CD14-positive monocyte (primary cell): ENCODE measurements around the gene ATOH8. TPM values are rescaled to one million over a fixed set of nuclear protein-coding genes. Genes with fewer than 3 reads are reported as not detected.

Experiments
- DNase-seq, 3 donors: peaks; one replicate each; pipeline ENCODE4 v3.0.0-alpha.2; 2011 to 2022
- H2AFZ ChIP-seq: 2 replicates; pipeline ENCODE4 v1.6.0; 2012; ENCODE audit warnings: mild to moderate bottlenecking, low read depth, low read length, inconsistent platforms; ENCODE audit not compliant: insufficient read depth, poor library complexity, severe bottlenecking
- H3K27ac ChIP-seq, 2 donors: 1 replicate in 1 of 2; 2 replicates in 1 of 2; pipeline ENCODE4 v1.5.1; 2012 to 2013; ENCODE audit warnings: low read length in 2 of 2, control low read depth in 1 of 2, inconsistent platforms in 1 of 2, low read depth in 1 of 2, mild to moderate bottlenecking in 1 of 2
- H3K27me3 ChIP-seq, 2 donors: one replicate each; pipeline versions ENCODE4 v1.6.0 to v1.6.1; 2011 to 2013; ENCODE audit warnings: low read length in 2 of 2; ENCODE audit not compliant: control insufficient read depth in 2 of 2, insufficient read depth in 2 of 2
- H3K36me3 ChIP-seq, 2 donors: replicated peaks in 1 of 2; 1 replicate in 1 of 2; 2 replicates in 1 of 2; pipeline versions ENCODE4 v1.5.1 to v1.6.1; 2012 to 2013; ENCODE audit warnings: low read length in 2 of 2, control low read depth in 1 of 2, inconsistent platforms in 1 of 2, mild to moderate bottlenecking in 1 of 2; ENCODE audit not compliant: insufficient read depth in 2 of 2, control insufficient read depth in 1 of 2
- H3K4me1 ChIP-seq, 2 donors: 1 replicate in 1 of 2; 2 replicates in 1 of 2; pipeline versions ENCODE4 v1.5.1 to v1.6.1; 2012 to 2013; ENCODE audit warnings: low read length in 2 of 2, control low read depth in 1 of 2, inconsistent platforms in 1 of 2, mild to moderate bottlenecking in 1 of 2, moderate library complexity in 1 of 2; ENCODE audit not compliant: insufficient read depth in 2 of 2, control insufficient read depth in 1 of 2
- H3K4me2 ChIP-seq: replicated peaks from 2 replicates; pipeline ENCODE3; 2012; ENCODE audit warnings: low read length, moderate library complexity, mild to moderate bottlenecking; ENCODE audit not compliant: poor library complexity, severe bottlenecking; ENCODE audit errors: extremely low read depth
- H3K4me3 ChIP-seq, 3 experiments: fragments of 200-600 bp in 1 of 3; sonication (generic) in 1 of 3; replicated peaks in 1 of 3; 1 replicate in 2 of 3; 2 replicates in 1 of 3; pipeline ENCODE4 v1.5.1; 2011 to 2013; ENCODE audit warnings: low read length in 3 of 3, mild to moderate bottlenecking in 3 of 3, control low read depth in 2 of 3, low read depth in 2 of 3, inconsistent platforms in 1 of 3, moderate library complexity in 1 of 3
- H3K79me2 ChIP-seq: 2 replicates; pipeline ENCODE4 v1.6.0; 2012; ENCODE audit warnings: mild to moderate bottlenecking, control low read depth, inconsistent platforms, low read length, moderate library complexity; ENCODE audit not compliant: insufficient read depth
- H3K9ac ChIP-seq: 2 replicates; pipeline ENCODE4 v1.6.0; 2017; ENCODE audit warnings: low read length, mild to moderate bottlenecking; ENCODE audit not compliant: insufficient read depth, poor library complexity, severe bottlenecking
- H3K9me3 ChIP-seq, 2 donors: replicated peaks in 1 of 2; 1 replicate in 1 of 2; 2 replicates in 1 of 2; pipeline versions ENCODE4 v1.5.1 to v1.6.1; 2012 to 2013; ENCODE audit warnings: low read length in 2 of 2, control low read depth in 1 of 2; ENCODE audit not compliant: control insufficient read depth in 1 of 2, insufficient read depth in 1 of 2
- H4K20me1 ChIP-seq: 2 replicates; pipeline ENCODE4 v1.6.0; 2012; ENCODE audit warnings: mild to moderate bottlenecking, low read length, control low read depth, moderate library complexity; ENCODE audit not compliant: insufficient read depth
- H3K27ac Mint-ChIP-seq, 7 donors: one replicate each; pipeline ENCODE4 v1.8.0; 2020; ENCODE audit warnings: mild to moderate bottlenecking in 7 of 7, mixed read lengths in 7 of 7, moderate library complexity in 6 of 7, inconsistent platforms in 2 of 7
- H3K27me3 Mint-ChIP-seq, 3 donors: one replicate each; pipeline ENCODE4 v1.8.0; 2021 to 2022; ENCODE audit warnings: low read depth in 3 of 3, mild to moderate bottlenecking in 3 of 3, mixed read lengths in 3 of 3, moderate library complexity in 3 of 3, inconsistent platforms in 1 of 3
- H3K36me3 Mint-ChIP-seq, 2 donors: one replicate each; pipeline ENCODE4 v1.8.0; 2020; ENCODE audit warnings: mixed read lengths in 2 of 2, inconsistent platforms in 1 of 2, mild to moderate bottlenecking in 1 of 2
- H3K4me1 Mint-ChIP-seq: one replicate; pipeline ENCODE4 v1.8.0; 2020; ENCODE audit warnings: mild to moderate bottlenecking, mixed read lengths
- H3K4me3 Mint-ChIP-seq, 2 donors: one replicate each; pipeline ENCODE4 v1.8.0; 2020; ENCODE audit warnings: mild to moderate bottlenecking in 2 of 2, mixed read lengths in 2 of 2, moderate library complexity in 1 of 2
- H3K9me3 Mint-ChIP-seq, 7 donors: one replicate each; pipeline ENCODE4 v1.8.0; 2020 to 2022; ENCODE audit warnings: mixed read lengths in 7 of 7, mild to moderate bottlenecking in 6 of 7, moderate library complexity in 6 of 7, inconsistent platforms in 2 of 7
- CTCF ChIP-seq: fragments of 200-600 bp; IDR thresholded peaks from one replicate; pipeline ENCODE4 v1.8.0; 2022; ENCODE audit warnings: antibody characterized with exemption, mild to moderate bottlenecking
- WGBS: methylation state at CpG from one replicate; pipeline ENCODE4 v1.1.5; 2013; ENCODE audit warnings: missing lambda C conversion rate; ENCODE audit not compliant: insufficient coverage; 5-methylcytosine and 5-hydroxymethylcytosine counted together
- intact Hi-C, 2 donors: fragments of 100-400 bp; cut with micrococcal nuclease; formaldehyde crosslinking; loops; one replicate each; pipeline versions ENCODE4 v1.15.0 to v1.15.1; 2023
- polyA plus RNA-seq, 3 donors: library from polyadenylated mRNA; depleted of rRNA in 1 of 3; unstranded in 2 of 3; stranded (reverse) in 1 of 3; fragments of 300-500 nt in 2 of 3; fragments of >200 nt in 1 of 3; fragmentation: Illumina TruSeq in 2 of 3; gene quantifications; 1 replicate in 2 of 3; 2 replicates in 1 of 3; pipeline ENCODE4 v1.2.3, GENCODE V29; 2012 to 2021

Gene ATOH8
- polyA plus RNA-seq, 3 donors: 2.0 to 3.9 (median 2.1) TPM

GRCh38 chr2:85823951-85824350 is 70.2 kb downstream of the ATOH8 start:
- peaks cover 2 to 10% (median 7%) of the 10 kb centered on the region in 3 donors for H3K27me3 Mint-ChIP-seq

More at GRCh38 chr2:85823951-85824350, 70.2 kb downstream of the ATOH8 start:
- Histone ChIP-seq H3K27ac (no peak overlapping the region), H3K9ac (no peak overlapping the region), H3K4me1 (peaks cover 2 to 5% of the 10 kb centered on the region in 2 donors), H2AFZ (no peak overlapping the region), H3K4me2 (no peak overlapping the region), H3K4me3 (no peak overlapping the region), H3K36me3 (no peaks in the 10 kb centered on the region), H3K27me3 (peaks cover 0 to 2% of the 10 kb centered on the region in 2 donors), H3K9me3 (no peaks in the 10 kb centered on the region), H3K79me2 (no peaks in the 10 kb centered on the region), H4K20me1 (no peaks in the 10 kb centered on the region)
- no peak for TF ChIP-seq CTCF
- no peaks in the 10 kb centered on the region for H3K36me3 Mint-ChIP-seq
- H3K4me3 Mint-ChIP-seq: no peak overlapping the region
- intact Hi-C loops: no loop called here
- no peaks in the 10 kb centered on the region for H3K9me3 Mint-ChIP-seq
- peak overlapping the region in 2 of 7 donors; percentile 24 to 43 for H3K27ac Mint-ChIP-seq
- DNase-seq: no peak
- H3K4me1 Mint-ChIP-seq: peaks cover 12% of the 10 kb centered on the region
- 82% methylated on average over 2 of the region's 2 CpGs for WGBS
